GM19043 (cell line): ENCODE measurements around the gene MRLN.
"Not testable (repeated sequence)": the region's sequence is repeated elsewhere in the genome, so short reads cannot be mapped to it uniquely, and the experiment has no call there.

Experiments
- ATAC-seq: cut with Tn5 transposase; IDR thresholded peaks from one replicate; pipeline ENCODE4 v1.9.1; 2021; ENCODE audit warnings: low read depth; ENCODE audit not compliant: unreplicated experiment

The MRLN gene

DNA sequence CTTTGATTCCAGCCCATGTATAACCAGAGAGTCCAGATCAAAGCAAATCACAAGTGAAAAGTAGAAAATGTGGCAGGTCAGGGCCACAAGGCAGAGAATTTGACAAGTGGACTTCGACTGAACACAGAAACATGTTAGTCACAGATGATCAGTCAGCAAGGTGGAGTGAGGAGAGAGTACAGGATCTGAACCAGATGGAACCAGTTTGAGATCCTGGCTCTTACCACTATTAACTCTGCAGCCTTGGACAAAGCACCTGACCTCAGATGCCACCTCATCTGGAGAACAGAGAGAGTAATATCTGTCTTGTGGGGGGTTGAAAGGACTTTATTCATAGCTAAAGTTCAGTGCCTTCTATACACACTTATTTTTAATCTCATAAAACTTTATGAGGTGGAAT is 4.4 kb downstream of the MRLN start:
- ATAC-seq, result peak; percentile 61

DNA sequence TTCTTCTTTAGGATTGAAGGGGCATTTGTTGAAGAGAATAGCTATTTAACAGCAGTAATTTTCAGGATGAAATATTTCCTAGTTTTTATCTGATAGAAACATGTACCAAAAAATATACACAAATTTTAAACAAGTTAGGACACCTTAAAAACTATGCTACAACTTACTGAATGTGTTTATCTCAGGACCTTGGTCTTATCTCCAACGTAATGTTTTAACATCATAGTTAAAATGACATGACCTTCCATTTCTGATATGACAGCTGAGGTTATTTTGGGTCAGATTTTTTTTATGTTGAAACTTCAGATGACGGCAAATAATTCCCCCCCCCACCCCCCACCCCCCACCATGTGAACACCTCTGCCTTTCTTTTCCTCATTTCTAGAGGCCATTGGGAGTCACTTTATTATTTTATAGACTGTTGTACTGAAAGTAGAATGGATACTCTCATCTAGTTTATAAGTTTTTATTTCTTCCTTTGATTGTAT is 8.0 kb downstream of the MRLN start:
- ATAC-seq, result no peak

DNA sequence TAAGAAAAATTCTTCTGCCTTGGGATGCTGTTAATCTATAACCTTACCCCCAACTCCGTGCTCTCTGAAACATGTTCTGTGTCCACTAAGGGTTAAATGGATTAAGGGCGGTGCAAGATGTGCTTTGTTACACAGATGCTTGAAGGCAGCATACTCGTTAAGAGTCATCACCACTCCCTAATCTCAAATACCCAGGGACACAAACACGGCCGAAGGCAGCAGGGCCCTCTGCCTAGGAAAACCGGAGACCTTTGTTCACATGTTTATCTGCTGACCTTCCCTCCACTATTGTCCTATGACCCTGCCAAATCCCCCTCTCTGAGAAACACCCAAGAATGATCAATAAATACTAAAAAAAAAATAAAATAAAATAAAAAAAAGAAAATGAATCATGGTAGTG is 8.5 kb downstream of the MRLN start:
- not testable (repeated sequence) for ATAC-seq

DNA sequence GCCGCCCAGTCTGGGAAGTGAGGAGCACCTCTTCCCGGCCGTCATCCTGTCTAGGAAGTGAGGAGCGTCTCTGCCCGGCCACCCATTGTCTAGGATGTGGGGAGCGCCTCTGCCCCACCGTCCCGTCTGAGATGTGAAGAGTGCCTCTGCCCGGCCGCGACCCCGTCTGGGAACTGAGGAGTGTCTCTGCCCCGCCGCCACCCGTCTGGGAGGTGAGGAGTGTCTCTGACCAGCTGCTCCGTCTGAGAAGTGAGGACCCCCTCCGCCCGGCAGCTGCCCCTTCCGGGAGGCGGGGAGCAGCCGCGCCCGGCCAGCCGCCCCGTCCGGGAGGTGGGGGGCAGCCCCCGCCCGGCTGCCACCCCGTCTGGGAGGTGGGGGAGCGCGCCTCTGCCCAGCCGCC is 9.1 kb downstream of the MRLN start:
- not testable (repeated sequence) for ATAC-seq

DNA sequence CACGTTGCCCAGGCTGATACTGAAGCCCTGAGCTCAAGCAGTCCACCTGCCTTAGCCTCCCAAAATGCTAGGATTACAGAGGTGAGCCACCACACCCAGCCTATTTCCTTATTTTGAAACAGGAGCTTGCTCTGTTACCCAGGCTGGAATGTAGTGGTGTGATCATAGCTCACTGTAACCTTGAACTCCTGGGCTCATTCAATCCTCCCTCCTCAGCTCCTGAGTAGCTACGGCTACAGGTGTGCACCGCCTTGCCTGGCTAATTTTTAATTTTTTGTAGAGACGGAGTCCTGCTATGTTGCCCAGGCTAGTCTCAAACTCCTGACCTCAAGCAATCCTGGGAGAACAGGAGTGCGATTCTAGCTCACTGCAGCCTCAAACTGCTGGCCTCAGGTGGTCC is 11.7 kb downstream of the MRLN start:
- no peak for ATAC-seq

DNA sequence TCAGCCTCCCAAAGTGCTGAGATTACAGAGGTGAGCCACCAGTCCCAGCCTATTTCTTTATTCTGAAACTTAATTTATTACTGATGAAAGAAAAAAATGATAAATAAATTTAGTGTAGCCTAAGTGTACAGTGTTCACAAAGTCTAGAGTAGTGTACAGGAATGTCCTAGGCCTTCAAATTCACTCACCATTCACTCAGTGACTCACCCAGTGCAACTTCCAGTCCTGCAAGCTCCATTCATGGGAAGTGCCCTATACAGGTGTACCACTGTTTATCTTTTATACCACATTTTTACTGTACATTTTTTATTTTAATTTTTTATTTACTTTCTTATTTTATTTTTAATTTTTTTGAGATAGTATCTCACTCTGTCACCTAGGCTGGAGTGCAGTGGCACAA is 12.2 kb downstream of the MRLN start:
- no peak for ATAC-seq

DNA sequence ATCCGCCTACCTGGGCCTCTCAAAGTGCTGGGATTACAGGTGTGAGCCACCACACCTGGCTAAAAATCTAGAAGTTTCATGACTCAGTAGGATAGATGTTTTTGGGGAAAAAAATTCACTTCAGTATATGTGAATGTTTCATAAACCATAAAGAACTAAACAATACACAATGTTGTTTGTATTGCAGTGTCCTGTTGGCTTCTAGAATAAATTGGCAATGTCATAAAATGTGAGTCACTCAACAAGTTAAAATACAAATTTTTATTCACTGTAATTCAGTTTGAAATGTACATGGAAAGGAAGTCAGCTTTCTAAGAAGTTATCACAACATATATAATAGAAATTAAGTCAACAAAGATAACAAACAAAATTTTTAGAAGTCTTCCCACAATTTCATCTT is 16.5 kb downstream of the MRLN start:
- ATAC-seq, result no peak

DNA sequence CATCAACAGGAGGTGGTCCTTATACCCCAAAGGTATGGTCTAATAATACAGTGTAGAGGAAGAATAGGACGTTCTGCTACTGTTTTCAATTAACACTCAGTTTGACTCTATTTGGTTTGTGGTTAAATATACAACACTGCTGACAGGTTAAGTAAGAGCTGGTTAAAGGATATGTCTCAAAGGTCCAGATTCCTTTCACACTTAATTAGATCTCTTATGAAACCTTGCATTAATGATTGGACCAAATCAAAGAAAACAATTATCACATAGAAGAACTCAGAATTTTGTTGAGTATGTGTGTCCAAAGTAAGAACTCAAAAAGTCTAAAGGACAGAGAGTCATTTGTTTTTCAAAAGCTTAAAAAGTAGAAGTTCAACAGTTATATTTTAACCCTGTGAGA is 18.0 kb downstream of the MRLN start:
- no peak for ATAC-seq

DNA sequence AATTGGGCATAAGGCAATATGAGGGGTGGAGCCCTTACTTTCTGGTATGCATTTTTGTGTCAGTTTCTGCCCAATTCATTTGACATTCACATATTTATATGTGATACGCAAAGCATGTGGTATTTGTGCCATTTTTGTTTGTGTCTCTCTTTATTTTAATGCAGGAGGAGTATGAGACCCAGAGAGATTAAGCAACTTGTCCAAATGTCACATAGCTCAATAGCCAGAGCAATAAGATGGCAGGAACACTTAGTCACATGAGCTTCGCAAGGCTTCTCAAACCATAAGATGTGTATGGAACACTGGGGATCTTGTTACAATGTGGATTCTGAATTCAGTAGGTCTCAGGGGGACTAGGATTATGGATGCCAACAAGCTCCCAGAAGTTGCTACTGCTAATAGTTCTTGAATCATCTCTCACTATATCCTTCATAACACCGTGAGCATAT is 19.2 kb downstream of the MRLN start:
- no peak for ATAC-seq

DNA sequence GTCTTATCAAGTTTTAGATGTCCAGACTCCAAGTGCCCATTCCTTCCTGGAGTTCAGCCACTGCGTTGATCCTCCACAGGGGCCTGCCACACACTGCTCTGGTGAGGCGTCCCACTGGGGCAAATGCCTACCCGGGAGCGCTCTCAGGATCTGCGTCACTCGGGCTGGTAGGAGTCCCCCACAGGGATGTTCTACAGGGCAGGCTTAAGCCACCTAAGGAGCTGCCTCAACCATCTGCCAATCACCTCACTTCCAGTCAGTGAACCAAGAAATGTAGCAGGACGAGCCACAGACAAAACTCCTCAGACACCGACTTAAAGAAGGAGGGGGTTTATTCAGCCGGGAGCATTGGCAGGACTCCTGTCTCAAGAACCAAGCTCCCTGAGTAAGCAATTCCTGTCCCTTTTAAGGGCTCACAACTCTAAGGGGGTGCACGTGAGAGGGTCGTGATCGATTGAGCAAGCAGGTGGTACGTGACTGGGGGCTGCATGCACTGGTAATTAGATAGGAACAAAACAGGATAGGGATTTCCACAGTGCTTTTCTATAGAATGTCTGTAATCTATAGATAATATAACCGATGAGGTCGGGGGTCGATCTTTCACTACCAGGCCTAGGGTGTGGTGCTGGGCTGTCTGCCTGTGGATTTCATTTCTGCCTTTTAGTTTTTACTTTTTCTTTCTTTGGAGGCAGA is 19.8 kb downstream of the MRLN start:
- ATAC-seq, result not testable (repeated sequence)

DNA sequence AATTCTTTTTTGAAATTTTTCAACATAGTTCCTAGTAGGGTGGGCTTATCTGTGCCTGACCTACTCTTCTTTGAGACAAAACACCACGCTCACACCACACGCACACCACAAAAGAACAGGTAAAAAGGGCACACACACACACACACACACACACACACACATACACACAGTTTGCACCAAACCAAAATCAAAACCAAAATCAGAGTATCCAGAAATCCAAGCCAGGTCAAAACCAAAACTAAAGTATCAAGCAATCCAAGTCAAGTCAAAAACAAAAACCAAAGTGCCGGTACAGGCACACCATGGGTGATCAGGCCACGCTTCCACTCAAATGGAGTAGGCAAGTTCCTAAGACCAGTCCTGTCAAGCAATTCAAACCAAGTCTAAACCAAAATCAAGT is 20.4 kb downstream of the MRLN start:
- not testable (repeated sequence) for ATAC-seq

DNA sequence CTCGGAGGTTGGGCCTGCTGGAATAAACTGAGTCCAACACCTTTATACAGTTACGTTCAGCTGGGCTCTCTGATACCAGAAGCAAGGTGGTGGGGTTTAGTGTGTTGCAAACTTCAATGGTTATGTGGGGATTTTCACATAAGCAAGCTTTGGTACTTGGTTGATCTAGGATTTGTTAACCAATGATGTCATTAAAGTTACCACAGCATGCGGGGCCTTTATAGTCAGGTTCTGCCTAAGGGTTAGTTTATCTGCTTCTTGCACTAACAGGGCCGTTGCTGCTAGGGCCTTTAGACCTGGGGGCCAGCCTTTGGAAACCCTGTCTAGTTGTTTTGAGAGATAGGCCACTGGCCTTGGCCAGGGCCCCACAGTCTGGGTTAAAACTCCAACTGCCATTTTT is 24.1 kb downstream of the MRLN start:
- ATAC-seq, result not testable (repeated sequence)

DNA sequence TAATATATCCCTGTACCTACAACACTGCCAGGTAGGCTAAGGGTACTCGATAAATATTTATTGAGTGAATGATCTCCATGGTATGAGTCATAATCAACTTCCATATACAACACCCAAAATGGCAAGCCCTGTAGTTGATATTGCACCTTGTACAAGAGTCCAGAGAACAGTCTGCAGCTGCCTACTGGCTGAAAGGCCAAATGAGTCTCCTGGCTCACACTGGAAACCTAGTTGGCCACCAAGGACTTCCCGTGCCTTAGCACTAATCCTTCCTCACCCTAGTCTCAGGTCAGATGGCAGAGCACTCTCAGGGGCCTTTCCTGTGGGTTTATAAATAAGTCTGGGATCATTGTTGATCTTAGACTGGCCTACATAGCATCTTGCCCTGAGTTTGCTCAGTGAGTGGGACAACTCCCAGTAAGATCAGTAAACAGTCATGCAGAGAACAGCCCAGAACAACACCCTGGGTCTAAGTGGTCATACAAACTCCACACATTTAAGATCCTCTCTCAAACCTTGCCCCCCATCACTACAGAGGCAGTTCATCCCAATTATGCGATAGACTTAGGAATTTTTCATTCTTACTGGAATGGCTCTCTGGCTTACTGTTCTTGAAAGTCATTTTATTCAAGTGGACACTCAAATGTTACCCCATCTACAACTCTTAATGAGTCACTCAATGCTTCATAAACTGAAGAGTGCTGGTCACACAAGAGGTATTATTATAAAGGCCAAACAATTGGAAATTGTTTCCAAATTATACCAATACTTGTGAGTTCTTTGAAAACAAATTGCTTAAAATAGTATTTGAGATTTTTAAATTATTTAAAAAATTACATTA is 28.9 kb downstream of the MRLN start:
- ATAC-seq, result no peak

DNA sequence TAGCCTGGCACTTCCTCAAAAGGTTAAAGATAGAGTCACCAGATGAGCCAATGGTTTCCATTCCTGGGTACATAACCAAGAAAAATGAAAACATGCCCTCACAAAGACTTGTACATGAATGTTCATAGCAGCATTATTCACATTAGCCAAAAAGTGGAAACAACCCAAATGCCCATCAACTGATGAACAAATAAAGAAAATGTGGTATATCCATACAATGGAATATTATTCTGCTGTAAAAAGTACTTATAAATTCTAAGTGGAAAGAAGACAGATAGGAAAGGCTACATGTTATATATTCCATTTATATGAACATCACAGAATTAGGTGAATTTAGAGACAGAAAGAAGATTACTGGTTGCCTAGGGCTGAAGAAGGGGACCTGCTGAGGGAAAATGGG is 32.9 kb downstream of the MRLN start:
- ATAC-seq, result no peak

DNA sequence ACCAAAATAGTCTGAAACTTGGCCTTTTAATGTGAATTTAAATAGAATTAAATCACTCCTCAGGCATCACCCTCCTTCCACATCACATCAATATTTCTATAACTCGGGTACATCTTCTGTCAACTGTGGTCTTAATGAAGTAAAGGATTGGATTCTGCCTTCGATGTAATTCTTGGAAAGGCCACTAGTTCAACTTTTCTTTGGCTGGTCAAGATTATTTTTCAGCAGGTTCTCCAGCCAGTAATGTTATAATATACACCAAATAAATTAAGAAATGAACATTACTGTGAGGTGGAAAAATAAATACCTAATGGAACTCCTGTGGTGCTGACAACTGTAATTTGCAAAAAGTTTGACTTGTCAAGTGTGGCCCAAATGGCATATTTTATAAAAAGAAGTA is 33.9 kb downstream of the MRLN start:
- ATAC-seq, result no peak

DNA sequence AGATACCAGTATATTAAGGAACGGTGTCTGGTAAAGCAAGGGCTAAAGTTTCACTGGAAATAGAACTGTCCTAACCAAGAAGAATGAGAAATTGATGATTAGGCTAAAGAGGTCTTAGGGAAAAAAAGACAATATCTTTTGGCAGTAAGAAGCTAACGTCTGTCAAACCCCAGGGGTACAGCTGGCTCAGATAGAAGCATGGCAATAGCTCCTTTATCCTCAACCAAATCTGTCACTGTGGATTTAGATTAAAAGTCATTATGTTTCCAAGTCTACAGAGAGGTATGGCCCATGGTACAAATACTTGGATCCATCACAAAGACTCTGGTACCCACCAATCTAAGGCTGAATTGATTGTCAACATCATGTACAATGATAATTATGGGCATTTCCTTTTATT is 35.0 kb downstream of the MRLN start:
- no peak for ATAC-seq

DNA sequence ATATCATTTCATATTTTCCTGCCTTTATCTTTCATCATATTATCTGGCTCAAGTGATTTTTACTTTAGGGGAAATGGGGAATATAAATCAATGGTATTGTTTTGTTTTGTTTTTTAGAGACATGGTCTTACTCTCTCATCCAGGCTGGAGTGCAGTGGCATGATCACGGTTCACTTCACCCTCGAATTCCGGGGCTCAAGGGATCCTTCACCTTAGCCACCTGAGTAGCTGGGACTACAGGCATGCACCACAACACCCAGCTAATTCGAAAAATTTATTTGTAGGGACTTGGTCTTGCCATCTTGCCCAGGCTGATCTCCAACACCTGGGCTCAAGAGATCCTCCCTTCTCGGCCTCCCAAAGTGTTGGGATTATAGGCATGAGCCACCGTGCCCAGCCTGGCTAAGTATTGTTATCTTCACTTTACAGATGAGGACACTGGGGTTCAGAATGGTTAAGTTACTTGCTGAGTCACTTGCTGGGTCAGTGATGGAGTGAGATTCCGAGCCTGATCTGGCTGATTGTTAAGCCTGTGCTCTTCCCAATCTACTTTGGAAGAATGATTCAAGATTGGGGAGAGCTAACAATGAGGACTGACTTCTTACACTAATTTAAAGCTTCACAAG is 39.9 kb downstream of the MRLN start:
- no peak for ATAC-seq

DNA sequence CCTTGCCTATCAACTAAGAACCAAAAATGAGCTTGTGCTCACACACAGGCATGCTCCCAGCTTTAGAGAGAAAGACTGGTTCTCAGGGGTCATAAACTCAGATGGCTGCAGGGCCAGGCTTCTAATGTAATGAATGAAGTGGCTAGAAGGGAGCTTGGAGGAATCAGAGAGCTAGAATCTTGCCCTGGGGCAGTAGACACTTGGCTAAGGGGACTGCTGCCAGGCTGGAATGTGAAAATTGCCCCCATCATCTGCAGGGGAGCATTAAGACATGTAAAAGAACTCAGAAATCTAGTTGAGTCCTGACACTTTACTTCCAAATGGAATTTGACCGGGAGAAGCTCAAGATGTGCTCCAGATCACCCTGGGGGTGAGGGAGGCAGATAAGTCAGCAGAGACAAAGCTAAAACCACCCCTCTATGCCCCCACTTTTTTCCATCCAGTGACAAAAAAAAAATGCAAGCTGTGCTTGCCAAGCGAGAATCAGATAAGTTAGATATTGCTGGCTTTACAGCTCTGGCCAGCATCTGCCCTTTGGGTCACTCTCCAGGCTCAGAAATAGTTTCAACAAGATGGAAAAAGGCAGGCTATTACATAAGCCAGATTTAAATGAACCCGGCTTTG is 41.3 kb downstream of the MRLN start:
- ATAC-seq, result no peak

DNA sequence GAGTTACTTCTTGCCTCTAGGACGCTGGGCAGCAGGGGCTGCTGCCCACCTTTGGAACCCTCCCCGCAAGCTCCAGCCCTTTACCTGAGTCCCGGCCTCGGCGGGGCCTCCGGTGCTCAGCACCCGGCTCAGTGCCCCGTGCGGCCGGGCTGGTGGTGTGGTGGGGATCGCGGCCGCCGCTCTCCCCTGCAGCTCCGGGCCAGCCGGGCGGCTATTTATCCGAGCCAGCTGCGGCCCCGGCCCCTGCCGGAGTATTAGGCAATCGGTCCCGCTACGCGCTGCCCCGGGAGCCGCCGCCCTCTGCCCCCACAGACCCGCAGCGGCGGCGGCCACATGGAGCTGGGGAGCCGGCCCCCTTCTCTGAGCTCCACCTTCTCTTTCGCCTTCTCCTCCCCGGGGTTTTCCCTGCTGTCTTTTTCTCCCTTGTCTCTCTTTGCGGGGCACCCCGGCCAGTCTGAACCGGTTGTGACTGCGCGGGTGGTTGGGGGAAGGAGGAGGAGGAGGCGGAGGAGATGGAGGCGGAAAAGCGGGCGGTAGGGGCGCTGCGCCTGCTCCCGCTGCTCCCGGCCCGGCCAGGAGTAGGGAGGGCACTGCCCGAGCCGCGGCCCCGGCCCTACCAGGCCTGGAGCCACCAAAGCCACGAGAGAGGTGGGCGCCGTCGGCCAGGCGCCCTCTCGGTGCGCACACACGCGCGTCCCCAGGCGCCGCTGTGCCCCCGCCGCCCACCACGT is 43.7 kb downstream of the MRLN start, which contains the start of gene SLC16A9:
Gene SLC16A9, minus strand, starts transcription at position 456 of the 731 bp plus-strand sequence. CDS start 25,559 bp downstream, outside the sequence.
- ATAC-seq, result peak; percentile 74

DNA sequence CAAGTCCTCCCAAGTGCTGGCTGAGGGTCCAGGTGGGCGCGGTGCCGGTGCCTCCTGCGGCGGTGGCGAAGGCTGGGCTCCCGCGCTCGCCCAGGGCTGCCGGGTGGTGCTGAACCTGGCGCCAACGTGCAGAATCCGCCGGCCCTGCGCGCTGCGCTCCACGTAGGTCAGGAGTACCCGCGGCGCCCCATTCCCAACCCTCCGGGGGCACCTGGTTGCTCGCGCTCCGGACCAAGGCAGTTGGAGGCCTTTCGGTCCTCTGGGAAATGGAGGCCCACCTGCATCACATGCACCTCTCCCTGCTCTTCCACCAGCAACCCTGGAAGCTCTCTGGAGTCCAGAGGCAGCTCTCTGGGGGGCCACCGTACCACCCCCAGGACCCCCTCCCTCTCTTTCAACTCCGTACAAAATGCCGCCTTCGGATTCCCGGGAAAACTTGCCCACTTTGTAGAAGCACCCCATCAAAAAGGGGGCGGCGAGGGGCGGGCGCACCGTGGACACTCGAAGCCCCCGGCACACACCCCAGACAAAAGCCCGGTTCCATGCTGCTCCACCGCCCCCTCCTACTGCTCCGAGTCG is 44.4 kb downstream of the MRLN start:
- ATAC-seq, result no peak
